SK-N-SH treated with all-trans-retinoic acid at 6 μM for 48 hours (cell line): Measurements from ENCODE around the gene DIRAS1.

ENCODE experiments used
- ATAC-seq: fragments of 200-7000 bp; cut with Tn5 transposase; 3 replicates; pipeline ENCODE4 v1.9.1; 2020; ENCODE audit warnings: mild to moderate bottlenecking, moderate library complexity
- ARNTL ChIP-seq: fragments of 450-650 bp; formaldehyde crosslinking; IDR thresholded peaks from 2 replicates; pipeline ENCODE4 v1.5.0; 2020; ENCODE audit warnings: low read depth, mild to moderate bottlenecking, moderate library complexity, borderline replicate concordance
- BACH2 ChIP-seq: fragments of 250-450 bp; sonication (Bioruptor Pico); IDR thresholded peaks from 2 replicates; pipeline ENCODE4 v1.9.0; 2021; ENCODE audit warnings: mild to moderate bottlenecking, borderline replicate concordance
- CREB5 ChIP-seq: fragments of 250-450 bp; sonication (Bioruptor Pico); IDR thresholded peaks from 2 replicates; pipeline ENCODE4 v1.5.1; 2020; ENCODE audit warnings: low read depth, mild to moderate bottlenecking, moderate library complexity
- CSRNP3 ChIP-seq: fragments of 250-450 bp; sonication (Bioruptor Pico); IDR thresholded peaks from 2 replicates; pipeline ENCODE4 v1.5.1; 2021; ENCODE audit warnings: mild to moderate bottlenecking, moderate library complexity
- ESRRG ChIP-seq: fragments of 250-450 bp; sonication (Bioruptor Pico); IDR thresholded peaks from 2 replicates; pipeline ENCODE4 v1.6.1; 2021; ENCODE audit warnings: mild to moderate bottlenecking
- PATZ1 ChIP-seq: fragments of 250-450 bp; sonication (Bioruptor Pico); IDR thresholded peaks from 2 replicates; pipeline ENCODE4 v1.8.0; 2020; ENCODE audit warnings: mild to moderate bottlenecking, moderate library complexity, borderline replicate concordance
- POU6F1 ChIP-seq: fragments of 250-450 bp; sonication (Bioruptor Pico); IDR thresholded peaks from 2 replicates; pipeline ENCODE4 v1.8.0; 2021; ENCODE audit warnings: low read depth, mild to moderate bottlenecking, moderate library complexity, borderline replicate concordance
- RARB ChIP-seq: fragments of 250-450 bp; sonication (Bioruptor Pico); IDR thresholded peaks from 2 replicates; pipeline ENCODE4 v1.8.0; 2021; ENCODE audit warnings: mild to moderate bottlenecking, moderate library complexity
- SNAI2 ChIP-seq: fragments of 250-450 bp; sonication (Bioruptor Pico); IDR thresholded peaks from 2 replicates; pipeline ENCODE4 v1.5.0; 2020; ENCODE audit warnings: mild to moderate bottlenecking, moderate library complexity
- TCF4 ChIP-seq: fragments of 250-450 bp; sonication (Bioruptor Pico); IDR thresholded peaks from 2 replicates; pipeline ENCODE4 v1.8.0; 2021; ENCODE audit warnings: mild to moderate bottlenecking, moderate library complexity, borderline replicate concordance
- TSHZ2 ChIP-seq: fragments of 250-450 bp; sonication (Bioruptor Pico); IDR thresholded peaks from 2 replicates; pipeline ENCODE4 v1.5.0; 2020; ENCODE audit warnings: mild to moderate bottlenecking, moderate library complexity
- ZC3H10 ChIP-seq: fragments of 250-450 bp; sonication (Bioruptor Pico); IDR thresholded peaks from 2 replicates; pipeline ENCODE4 v1.5.1; 2021; ENCODE audit warnings: mild to moderate bottlenecking, moderate library complexity
- ZNF70 ChIP-seq: fragments of 450-650 bp; formaldehyde crosslinking; IDR thresholded peaks from 2 replicates; pipeline ENCODE4 v1.5.0; 2020; ENCODE audit warnings: mild to moderate bottlenecking, moderate library complexity
- ZNF8 ChIP-seq: fragments of 450-650 bp; formaldehyde crosslinking; IDR thresholded peaks from 2 replicates; pipeline ENCODE4 v1.5.0; 2020; ENCODE audit warnings: mild to moderate bottlenecking, moderate library complexity

The DIRAS1 gene

GRCh38 chr19:2747349-2747748, 26.2 kb upstream of the DIRAS1 start:
- TF ChIP-seq ZNF70 (CRISPR knock-in tag) (no peak), ZC3H10 (CRISPR knock-in tag) (no peak), ESRRG (CRISPR knock-in tag) (no peak), TSHZ2 (no peak)
- ATAC-seq = no peak

- ATAC-seq = no peak
- TF ChIP-seq ESRRG (CRISPR knock-in tag) = no peak
- no peak for TF ChIP-seq ZC3H10 (CRISPR knock-in tag)
- no peak for TF ChIP-seq ZNF8 (CRISPR knock-in tag)
- no peak for TF ChIP-seq PATZ1 (CRISPR knock-in tag)
- TF ChIP-seq POU6F1 (CRISPR knock-in tag) = no peak
- no peak for TF ChIP-seq RARB (CRISPR knock-in tag)
- no peak for TF ChIP-seq TSHZ2
- no peak for TF ChIP-seq SNAI2 (CRISPR knock-in tag)
These were observed 22.9 kb upstream of the DIRAS1 start for GRCh38 chr19:2744113-2744512.

DNA sequence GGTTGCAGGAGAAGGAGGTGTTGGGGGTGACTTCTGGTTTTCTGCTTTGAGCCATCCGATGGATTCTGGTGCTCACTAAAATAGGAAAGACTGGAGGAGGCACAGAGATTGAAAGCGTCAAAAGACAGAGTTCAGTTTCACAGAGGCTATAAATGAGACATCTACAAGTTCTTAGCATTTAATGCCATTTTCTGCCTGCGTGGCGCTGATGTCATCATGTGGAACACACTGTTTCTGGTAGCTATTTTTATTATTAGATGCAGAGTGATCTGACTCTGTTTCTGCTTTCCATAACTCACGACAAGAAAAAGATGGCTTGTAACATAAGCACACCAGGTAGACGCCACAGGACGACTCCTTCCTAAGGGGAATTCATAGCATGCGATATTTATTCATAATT, 21.9 kb upstream of the DIRAS1 start:
- no peak for TF ChIP-seq TSHZ2
- TF ChIP-seq BACH2 (CRISPR knock-in tag) = no peak
- no peak for TF ChIP-seq CREB5
- no peak for TF ChIP-seq ZC3H10 (CRISPR knock-in tag)
- TF ChIP-seq CSRNP3 = no peak
- no peak for TF ChIP-seq RARB (CRISPR knock-in tag)
- TF ChIP-seq TCF4 = no peak
- no peak for TF ChIP-seq ARNTL (CRISPR knock-in tag)

More for the DNA sequence above, 21.9 kb upstream of the DIRAS1 start:
- ATAC-seq = no peak
